ENCODE measurements around the gene FYCO1. TPM values are rescaled to one million over a fixed set of nuclear protein-coding genes. Genes with fewer than 3 reads are reported as not detected.

The FYCO1 gene
- total and polyA plus RNA-seq, 10 of the 15 experiments (the other 5 are each of a cell fraction or from before 2014, with no cell fraction given): 1.5 to 8.4 (median 6.5) TPM

GRCh38 chr3:45915518-45916231 lies 79.9 kb downstream of the FYCO1 start (continued):
- TF ChIP-seq ASH2L (IDR thresholded peaks at IDR 0.05; ENCODE audit: borderline replicate concordance, low read depth) (no peak), JUNB (IDR thresholded peaks at IDR 0.05) (peak; percentile 92; the same call in 1 of the 2 replicates), EED (IDR thresholded peaks at IDR 0.05; ENCODE audit: low read depth) (peak; percentile 88), ZBTB33 (IDR thresholded peaks at IDR 0.05) (no peak), IKZF2 (IDR thresholded peaks at IDR 0.05) (peak; percentile 85 to 90), LARP7 (IDR thresholded peaks at IDR 0.05) (peak; percentile 19; the same call in 1 of the 2 replicates), STAT3 (IDR thresholded peaks at IDR 0.05; ENCODE audit: low read depth, low read length) (no peak), USF2 (IDR thresholded peaks at IDR 0.05; ENCODE audit: borderline replicate concordance, low read depth, low read length) (no peak), DPF2 (IDR thresholded peaks at IDR 0.05) (peak; percentile 67), RELB (IDR thresholded peaks at IDR 0.05; ENCODE audit: low read depth) (peak; percentile 87; the same call in 1 of the 2 replicates), PRDM15 (CRISPR knock-in tag; IDR thresholded peaks at IDR 0.05) (no peak), ZBTB40 (IDR thresholded peaks at IDR 0.05; ENCODE audit: borderline replicate concordance) (no peak), RCOR1 (conservative IDR thresholded peaks at IDR 0.05; ENCODE audit: low read depth, low read length) (0 out of 2 replicates have a peak, but pooled peaks have one; percentile 62), MLLT1 (IDR thresholded peaks at IDR 0.05) (peak; percentile 66; the same call in 1 of the 2 replicates)

Measured in GM12878 (cell line).